Spleen (tissue), 11 donors: Measurements from ENCODE around the gene ALK. TPM values are rescaled to one million over a fixed set of nuclear protein-coding genes. Genes with fewer than 3 reads are reported as not detected.

Experiments
- DNase-seq: peaks from one replicate; pipeline ENCODE4 v3.0.0-alpha.2; 2020
- H3K27ac ChIP-seq, 8 donors: fragments of 200-600 bp; sonication (generic) in 7 of 8; 1 replicate in 4 of 8; 2 replicates in 4 of 8; pipeline versions ENCODE4 v1.5.0 to v1.8.0; 2016 to 2021; ENCODE audit warnings: inconsistent platforms in 4 of 8, mild to moderate bottlenecking in 4 of 8, moderate library complexity in 1 of 8
- H3K27me3 ChIP-seq, 7 donors: fragments of 200-600 bp; sonication (generic) in 6 of 7; replicated peaks in 1 of 7; 1 replicate in 4 of 7; 2 replicates in 3 of 7; pipeline versions ENCODE4 v1.5.0 to v1.8.0; 2016 to 2021; ENCODE audit warnings: inconsistent platforms in 3 of 7, mild to moderate bottlenecking in 1 of 7
- H3K36me3 ChIP-seq, 6 donors: fragments of 200-600 bp; sonication (generic) in 5 of 6; 1 replicate in 4 of 6; 2 replicates in 2 of 6; pipeline versions ENCODE4 v1.5.0 to v1.8.0; 2016 to 2021; ENCODE audit warnings: inconsistent platforms in 2 of 6
- H3K4me1 ChIP-seq, 6 donors: fragments of 200-600 bp; sonication (generic) in 5 of 6; 1 replicate in 3 of 6; 2 replicates in 3 of 6; pipeline versions ENCODE4 v1.5.0 to v1.8.0; 2016 to 2021; ENCODE audit warnings: inconsistent platforms in 3 of 6
- H3K4me3 ChIP-seq, 8 donors: fragments of 200-600 bp; sonication (generic) in 7 of 8; 1 replicate in 4 of 8; 2 replicates in 4 of 8; pipeline versions ENCODE4 v1.5.0 to v1.8.0; 2016 to 2021; ENCODE audit warnings: inconsistent platforms in 4 of 8, mild to moderate bottlenecking in 4 of 8, moderate library complexity in 2 of 8
- H3K9me3 ChIP-seq, 8 donors: fragments of 200-600 bp; sonication (generic) in 7 of 8; 1 replicate in 4 of 8; 2 replicates in 4 of 8; pipeline versions ENCODE4 v1.5.0 to v1.8.0; 2016 to 2021; ENCODE audit warnings: inconsistent platforms in 4 of 8
- POLR2A ChIP-seq, 3 donors: fragments of 450-650 bp; IDR thresholded peaks; one replicate each; pipeline ENCODE4 v1.5.1; 2017; ENCODE audit warnings: antibody characterized with exemption in 3 of 3, mild to moderate bottlenecking in 1 of 3
- POLR2AphosphoS5 ChIP-seq, 3 donors: sonication (generic); formaldehyde crosslinking; IDR thresholded peaks; one replicate each; pipeline ENCODE4 v1.5.1; 2017; ENCODE audit warnings: antibody characterized with exemption in 3 of 3
- WGBS, 5 donors: extraction: QIAGEN DNeasy Blood & Tissue Kit in 3 of 5; methylation state at CpG; one replicate each; pipeline versions ENCODE4 v1.1.5 to v1.1.7; 2013 to 2018; 5-methylcytosine and 5-hydroxymethylcytosine counted together
- intact Hi-C: fragments of 100-400 bp; cut with DNase I; formaldehyde crosslinking; loops from one replicate; pipeline ENCODE4 v1.15.0; 2023; ENCODE audit warnings: low total_unique reads
- polyA plus RNA-seq, 3 donors: library from polyadenylated mRNA; stranded (reverse); fragments of 200-250 nt; gene quantifications; one replicate each; pipeline ENCODE4 v1.2.1, GENCODE V29; 2013
- total RNA-seq, 7 donors: library from RNA; depleted of rRNA in 3 of 7; stranded (reverse); fragments of >200 nt in 3 of 7; fragmentation: NEBNext Ultra II Directional in 4 of 7; extraction: Animal tissue kit (Norgen Biotek cat#: 25700) in 4 of 7; gene quantifications; one replicate each; pipeline versions ENCODE4 v1.1.0 to v1.2.1, GENCODE V29; 2016 to 2021
- TF ChIP-seq, protein P1 (sequence below), 11 experiments: fragments of 200-600 bp in 7 of 11; fragments of 450-650 bp in 4 of 11; sonication (generic) in 4 of 11; IDR thresholded peaks in 8 of 11; conservative IDR thresholded peaks in 3 of 11; 1 replicate in 7 of 11; 2 replicates in 4 of 11; pipeline versions ENCODE4 v1.4.0 to v1.8.0; 2016 to 2021; ENCODE audit warnings: antibody characterized with exemption in 11 of 11, inconsistent platforms in 4 of 11, mild to moderate bottlenecking in 1 of 11
- donor health status: healthy with polysubstance abuse.
- donor health status: DM: no; HTN: no; CAD: no; lungs with moderate emphysema.
- donor health status: DM: no; HTN: no; CAD: no.
- donor health status: Bipolar disorder and iron deficiency.
- donor health status: healthy.
- donor health status: DM: no; HTN: no; CAD: no.
- donor health status: DM: yes; HTN: yes; CAD: no.

Gene ALK
- total and polyA plus RNA-seq, 10 donors = 0.03 to 0.28 (median 0.06) TPM; not detected in 7

DNA sequence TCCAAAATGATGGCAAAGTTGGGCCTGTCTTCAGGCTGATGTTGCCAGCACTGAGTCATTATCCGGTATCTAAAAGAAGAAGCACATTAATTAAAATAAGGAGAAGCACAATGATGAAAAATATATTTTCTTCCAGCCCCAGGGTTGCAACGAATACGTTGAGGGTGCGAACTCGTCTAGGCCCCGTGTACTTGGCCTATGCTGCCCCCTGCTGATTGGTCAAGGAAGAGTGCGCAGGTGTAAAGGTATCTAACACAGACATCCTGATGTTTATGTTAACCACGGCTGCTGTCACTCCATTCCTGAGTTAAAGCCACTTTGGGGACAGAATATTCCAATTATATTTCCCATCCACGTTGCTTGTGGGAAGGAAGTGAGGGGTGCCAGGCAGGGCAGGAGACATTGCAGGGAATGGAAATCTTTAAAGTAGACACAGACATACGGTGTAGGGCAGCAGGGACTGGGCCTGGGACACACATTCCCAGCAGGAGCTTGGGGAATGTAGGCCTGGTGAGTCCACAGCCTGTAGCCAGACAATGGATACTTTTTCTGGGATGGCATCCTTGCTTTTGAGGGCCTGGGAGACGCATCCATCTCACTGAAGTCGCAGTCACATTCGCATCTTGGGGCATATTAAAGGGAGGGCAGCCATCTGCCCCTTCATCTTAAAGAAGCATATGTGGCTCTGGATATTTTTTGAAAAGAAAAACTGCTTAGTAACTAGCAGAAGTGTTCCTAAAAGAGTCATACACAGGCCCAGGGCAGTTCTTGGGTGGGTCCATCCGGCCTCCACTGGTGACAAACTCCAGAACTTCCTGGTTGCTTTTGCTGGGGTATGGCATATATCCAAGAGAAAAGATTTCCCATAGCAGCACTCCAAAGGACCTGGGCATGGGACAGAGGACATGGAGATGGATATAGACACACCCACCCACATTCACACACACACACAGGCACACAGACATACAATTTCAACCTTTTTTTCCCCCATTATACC lies 724.3 kb downstream of the ALK start:
- Histone ChIP-seq H3K36me3 (peaks cover 0 to 6% (median 0%) of the 10 kb centered on the region in 6 donors), H3K4me3 (no peak overlapping the region), H3K27ac (no peak overlapping the region), H3K4me1 (peaks cover 0 to 6% (median 0%) of the 10 kb centered on the region in 6 donors), H3K27me3 (no peaks in the 10 kb centered on the region), H3K9me3 (no peaks in the 10 kb centered on the region)
- intact Hi-C loops = loop anchor here (2.0 to 5.0 kb wide), 2 partner anchors 238 to 375 kb away; no protein-coding TSS in a partner anchor
- DNase-seq = peak; percentile 85
- WGBS, 5 donors = 34 to 36% (median 35%) methylated on average over 14 of the region's 14 CpGs
- peak in 1 of 3 donors; percentile 46 for TF ChIP-seq POLR2AphosphoS5 (IDR thresholded peaks at IDR 0.05)
- TF ChIP-seq, protein P1, sequence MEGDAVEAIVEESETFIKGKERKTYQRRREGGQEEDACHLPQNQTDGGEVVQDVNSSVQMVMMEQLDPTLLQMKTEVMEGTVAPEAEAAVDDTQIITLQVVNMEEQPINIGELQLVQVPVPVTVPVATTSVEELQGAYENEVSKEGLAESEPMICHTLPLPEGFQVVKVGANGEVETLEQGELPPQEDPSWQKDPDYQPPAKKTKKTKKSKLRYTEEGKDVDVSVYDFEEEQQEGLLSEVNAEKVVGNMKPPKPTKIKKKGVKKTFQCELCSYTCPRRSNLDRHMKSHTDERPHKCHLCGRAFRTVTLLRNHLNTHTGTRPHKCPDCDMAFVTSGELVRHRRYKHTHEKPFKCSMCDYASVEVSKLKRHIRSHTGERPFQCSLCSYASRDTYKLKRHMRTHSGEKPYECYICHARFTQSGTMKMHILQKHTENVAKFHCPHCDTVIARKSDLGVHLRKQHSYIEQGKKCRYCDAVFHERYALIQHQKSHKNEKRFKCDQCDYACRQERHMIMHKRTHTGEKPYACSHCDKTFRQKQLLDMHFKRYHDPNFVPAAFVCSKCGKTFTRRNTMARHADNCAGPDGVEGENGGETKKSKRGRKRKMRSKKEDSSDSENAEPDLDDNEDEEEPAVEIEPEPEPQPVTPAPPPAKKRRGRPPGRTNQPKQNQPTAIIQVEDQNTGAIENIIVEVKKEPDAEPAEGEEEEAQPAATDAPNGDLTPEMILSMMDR (IDR thresholded peaks at IDR 0.05 in 8 of 11, conservative IDR thresholded peaks at IDR 0.05 in 3 of 11) = peak; percentile 52 to 82 (median 70)
- TF ChIP-seq POLR2A (IDR thresholded peaks at IDR 0.05) = no peak

DNA sequence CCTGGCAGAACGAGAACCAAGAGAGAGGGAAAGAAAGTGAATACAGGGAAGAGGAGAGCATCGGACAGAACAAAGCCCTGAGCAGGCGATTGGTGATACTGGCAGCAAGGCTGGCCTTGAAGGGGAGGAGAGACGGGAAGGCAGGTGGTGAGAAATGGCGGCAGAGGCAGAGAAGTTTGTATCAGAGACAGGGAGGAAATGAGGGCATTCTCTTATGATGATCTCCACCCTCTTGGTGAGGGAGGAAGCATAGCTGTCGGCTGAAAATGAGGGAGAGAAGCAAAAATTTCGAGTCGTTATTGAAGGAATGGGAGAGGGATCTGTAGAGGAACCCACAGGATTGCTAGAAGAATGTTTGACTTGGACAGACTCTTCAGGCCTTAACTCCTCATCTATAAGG lies 725.6 kb downstream of the ALK start:
- no peaks in the 10 kb centered on the region for H3K9me3 ChIP-seq
- H3K27me3 ChIP-seq = no peaks in the 10 kb centered on the region
- TF ChIP-seq POLR2AphosphoS5 (IDR thresholded peaks at IDR 0.05) = no peak
- TF ChIP-seq POLR2A (IDR thresholded peaks at IDR 0.05) = no peak
- TF ChIP-seq, protein P1 (IDR thresholded peaks at IDR 0.05 in 8 of 11, conservative IDR thresholded peaks at IDR 0.05 in 3 of 11) = no peak
- H3K36me3 ChIP-seq = peaks cover 0 to 6% (median 0%) of the 10 kb centered on the region in 6 donors
- 81 to 89% (median 83%) methylated on average over 8 of the region's 8 CpGs for WGBS, 5 donors
- H3K4me3 ChIP-seq = no peak overlapping the region
- no peak for DNase-seq
- intact Hi-C loops = loop anchor here (2.0 to 5.0 kb wide), 2 partner anchors 237 to 373 kb away; no protein-coding TSS in a partner anchor
- peaks cover 0 to 6% (median 0%) of the 10 kb centered on the region in 6 donors for H3K4me1 ChIP-seq
- no peak overlapping the region for H3K27ac ChIP-seq

DNA sequence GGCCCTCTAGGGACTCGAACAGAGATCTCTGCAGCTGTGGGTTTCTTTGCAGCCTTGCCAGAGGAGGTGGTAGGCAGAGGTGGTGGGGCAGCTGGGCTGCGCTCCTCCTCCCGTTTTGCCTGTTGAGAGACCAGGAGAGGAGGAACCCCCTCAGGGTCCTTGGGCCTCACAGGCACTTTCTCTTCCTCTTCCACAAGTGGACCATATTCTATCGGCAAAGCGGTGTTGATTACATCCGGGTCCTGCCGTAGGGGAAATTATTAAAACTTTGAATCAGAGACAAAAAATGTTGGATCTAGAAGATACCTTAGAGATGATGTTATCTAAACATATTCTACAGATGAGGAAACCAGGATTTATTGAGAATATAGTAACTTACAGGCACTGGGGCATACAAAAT lies 727.7 kb downstream of the ALK start:
- H3K4me1 ChIP-seq = peaks cover 0 to 6% (median 0%) of the 10 kb centered on the region in 6 donors
- H3K27ac ChIP-seq = no peak overlapping the region
- no peaks in the 10 kb centered on the region for H3K27me3 ChIP-seq
- TF ChIP-seq, protein P1 (IDR thresholded peaks at IDR 0.05 in 8 of 11, conservative IDR thresholded peaks at IDR 0.05 in 3 of 11) = no peak
- TF ChIP-seq POLR2AphosphoS5 (IDR thresholded peaks at IDR 0.05) = peak in 1 of 3 donors; percentile 18
- H3K36me3 ChIP-seq = peaks cover 0 to 6% (median 0%) of the 10 kb centered on the region in 6 donors
- DNase-seq = no peak
- no peak overlapping the region for H3K4me3 ChIP-seq
- intact Hi-C loops = no loop called here
- no peaks in the 10 kb centered on the region for H3K9me3 ChIP-seq
- WGBS, 5 donors = 75 to 91% (median 80%) methylated on average over 7 of the region's 7 CpGs

DNA sequence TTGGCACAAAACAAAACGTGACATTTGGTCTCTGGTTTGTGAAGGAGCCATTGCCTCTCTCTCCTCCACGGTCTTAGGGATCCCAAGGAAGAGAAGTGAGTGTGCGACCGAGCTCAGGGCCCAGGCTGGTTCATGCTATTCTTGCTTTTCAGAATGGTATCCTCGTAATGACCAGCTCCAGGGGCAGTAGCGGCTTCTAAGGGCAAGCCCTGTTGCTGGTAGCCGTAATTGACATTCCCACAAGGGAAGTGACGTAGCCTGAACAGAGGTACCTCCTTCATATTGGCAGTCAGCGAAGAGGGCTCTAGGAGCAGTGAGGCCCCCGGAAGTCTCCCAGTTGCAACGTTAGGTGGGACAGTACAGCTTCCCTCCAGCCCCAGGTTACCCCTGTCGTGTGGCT lies 728.3 kb downstream of the ALK start:
- TF ChIP-seq POLR2AphosphoS5 (IDR thresholded peaks at IDR 0.05) (no peak), POLR2A (IDR thresholded peaks at IDR 0.05) (no peak)
- TF ChIP-seq, protein P1 (IDR thresholded peaks at IDR 0.05 in 8 of 11, conservative IDR thresholded peaks at IDR 0.05 in 3 of 11) = no peak
- Histone ChIP-seq H3K9me3 (no peaks in the 10 kb centered on the region), H3K27me3 (no peaks in the 10 kb centered on the region), H3K4me1 (peaks cover 0 to 6% (median 0%) of the 10 kb centered on the region in 6 donors), H3K4me3 (no peak overlapping the region), H3K27ac (no peak overlapping the region), H3K36me3 (peaks cover 0 to 9% (median 0%) of the 10 kb centered on the region in 6 donors)
- DNase-seq = no peak
- 86 to 92% (median 90%) methylated on average over 11 to 12 of the region's 12 CpGs for WGBS, 5 donors
- intact Hi-C loops = no loop called here
